GM19193 (cell line): ENCODE data around the gene B4GALT6.

Experiments
- POLR2A ChIP-seq: IDR thresholded peaks from 4 replicates; pipeline ENCODE4 v1.6.1; 2011; ENCODE audit not compliant: insufficient read depth, insufficient read length; ENCODE audit errors: extremely low read depth

Gene B4GALT6

GRCh38 chr18:31697351-31698298, 13.2 kb upstream of the B4GALT6 start:
- TF ChIP-seq POLR2A = no peak

GRCh38 chr18:31695989-31696388, 11.6 kb upstream of the B4GALT6 start:
- TF ChIP-seq POLR2A = no peak

- no peak for TF ChIP-seq POLR2A
Measured at GRCh38 chr18:31694297-31694696, 9.9 kb upstream of the B4GALT6 start.

DNA sequence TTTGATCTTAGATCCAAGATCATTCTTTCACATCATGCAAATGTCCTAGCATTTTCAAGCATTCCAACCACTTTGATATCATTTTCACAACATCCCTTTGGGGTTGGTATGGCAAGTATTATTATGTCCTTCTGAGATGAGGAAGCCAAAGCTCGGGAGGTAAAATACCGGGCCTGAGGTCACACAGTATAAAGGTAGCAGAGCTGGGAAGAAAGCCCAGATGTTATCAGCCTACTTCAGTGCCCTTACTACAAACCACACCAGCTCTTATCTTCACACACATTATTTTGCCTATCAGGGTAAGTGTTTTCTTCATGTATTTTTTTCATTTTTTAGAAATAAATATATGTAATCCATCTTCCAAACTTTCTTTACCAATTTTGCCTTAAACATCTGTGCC, 4.2 kb upstream of the B4GALT6 start:
- no peak for TF ChIP-seq POLR2A

DNA sequence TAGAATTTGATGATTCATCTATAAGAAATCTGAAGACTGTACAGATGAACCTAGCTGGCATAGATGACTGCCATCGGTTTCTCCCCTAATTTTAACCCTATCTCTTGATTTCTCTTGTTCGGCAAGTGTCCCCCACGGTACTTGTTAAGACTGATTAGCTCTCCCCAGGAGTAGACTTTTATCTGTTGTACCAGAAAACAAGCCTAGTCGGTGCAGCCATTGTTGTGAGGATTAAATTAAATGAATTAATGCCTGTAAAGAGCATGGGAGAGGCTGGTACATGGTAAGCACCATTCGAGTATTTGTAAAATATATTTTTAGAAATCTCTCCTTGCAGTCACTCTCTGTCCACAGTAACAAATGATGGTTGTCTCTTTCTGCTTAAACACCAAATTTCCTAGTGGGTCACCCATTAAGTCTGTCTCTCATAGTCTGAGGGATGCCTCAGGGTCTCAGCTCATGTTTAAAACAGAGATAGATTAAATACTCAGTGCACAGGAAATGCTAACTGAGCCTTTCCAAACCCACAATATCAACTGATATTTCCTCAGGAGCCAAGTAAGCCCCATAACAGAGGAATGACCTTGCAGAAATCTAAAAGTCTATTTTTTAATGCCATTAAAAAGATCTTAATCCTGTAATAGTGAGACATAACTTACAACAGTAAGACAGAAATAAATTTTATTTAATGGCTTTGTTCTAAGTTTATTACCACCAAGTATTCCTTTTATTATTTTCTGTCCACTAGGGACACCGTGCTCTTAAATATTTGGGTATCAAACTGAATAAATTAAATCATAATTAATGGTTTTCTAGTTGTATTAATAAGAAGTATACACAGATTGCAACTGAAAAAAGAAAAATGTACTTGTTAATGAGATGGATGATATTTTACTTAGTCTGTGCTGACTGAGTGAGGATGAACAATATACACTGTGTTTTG, 2.9 kb upstream of the B4GALT6 start:
- TF ChIP-seq POLR2A = no peak

DNA sequence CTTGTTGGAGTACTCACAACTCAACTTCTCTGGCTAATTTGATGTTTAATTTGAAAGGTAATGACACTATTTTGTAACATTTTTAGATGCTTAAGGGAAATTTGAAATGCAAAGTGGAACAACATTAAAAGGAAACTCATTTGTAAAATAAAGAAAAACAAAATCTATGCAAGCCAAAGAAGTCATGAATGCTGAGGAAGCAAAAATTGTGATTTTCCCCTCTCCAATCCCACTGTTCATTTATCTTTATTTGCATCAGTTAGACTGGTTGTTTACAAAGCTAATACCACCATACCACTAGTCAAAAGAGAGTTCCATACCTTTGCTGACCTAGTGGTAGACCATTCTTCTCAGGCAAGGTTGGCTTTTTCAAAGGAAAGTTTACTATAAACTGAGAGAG, 2.2 kb upstream of the B4GALT6 start:
- TF ChIP-seq POLR2A = no peak

DNA sequence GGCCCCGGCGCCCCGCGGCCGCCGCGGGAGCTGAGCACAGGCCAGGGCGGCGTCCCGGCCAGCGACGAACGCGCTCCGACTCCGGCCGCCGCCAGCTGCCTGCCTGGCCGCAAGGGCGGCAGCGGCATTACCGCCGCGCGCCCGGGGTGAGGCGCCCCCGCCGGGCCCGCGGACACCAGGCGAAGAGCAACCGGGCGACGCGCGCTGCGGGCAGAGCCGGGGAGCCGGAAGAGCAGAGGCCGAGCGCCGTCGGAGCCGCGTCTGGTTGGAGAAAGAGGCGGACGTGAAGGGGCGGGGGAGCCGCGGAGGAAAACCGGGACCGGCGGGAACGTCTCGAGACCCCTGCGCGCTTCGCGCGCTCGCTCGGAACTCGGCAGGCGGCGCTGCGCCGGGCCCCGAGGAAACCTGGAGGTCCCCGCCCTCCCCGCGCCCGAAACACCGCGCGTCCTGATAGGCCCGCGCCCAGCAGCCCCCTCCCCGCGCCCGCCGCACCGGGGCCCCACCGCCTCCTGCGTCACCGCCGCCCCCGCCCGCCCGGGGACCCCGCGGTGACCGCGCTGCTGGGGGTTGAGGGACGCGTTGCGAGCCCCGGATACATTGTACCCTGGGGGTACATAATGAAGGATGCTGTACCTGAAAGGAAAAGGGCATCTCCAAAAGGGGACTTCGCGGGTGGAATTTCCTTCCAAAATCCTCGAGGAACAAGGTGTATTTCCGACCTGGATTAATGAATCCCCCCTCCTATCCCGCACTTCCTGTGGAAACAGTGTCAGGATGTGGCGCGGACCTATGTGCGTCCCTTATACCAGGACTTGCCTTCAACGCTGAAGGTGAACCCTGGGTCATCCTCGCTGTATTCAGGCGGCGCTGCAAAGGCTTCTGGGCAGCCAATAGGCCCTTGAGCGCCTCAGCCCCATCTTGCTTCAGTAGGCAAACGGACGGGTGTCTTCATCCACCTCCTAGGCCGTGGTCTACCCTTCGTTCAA, 1.0 kb upstream of the B4GALT6 start:
- peak; percentile 77 for TF ChIP-seq POLR2A

DNA sequence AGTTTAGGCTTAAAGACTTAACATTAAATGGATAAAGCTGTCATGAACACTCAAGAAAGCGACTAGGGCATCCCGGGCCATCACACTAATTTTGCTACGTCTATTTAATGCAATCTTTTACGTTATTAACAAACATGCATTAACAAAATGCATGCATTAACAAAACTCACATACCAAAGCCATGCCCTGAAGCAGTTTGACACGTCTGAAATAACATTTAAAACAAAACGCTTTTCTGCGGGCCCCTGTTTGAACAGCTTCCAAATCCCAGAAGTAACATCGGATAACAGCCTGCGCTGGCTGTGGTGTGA, 458 bp downstream of the B4GALT6 start:
- no peak for TF ChIP-seq POLR2A

GRCh38 chr18:31683106-31683505, 1.3 kb downstream of the B4GALT6 start:
- no peak for TF ChIP-seq POLR2A

DNA sequence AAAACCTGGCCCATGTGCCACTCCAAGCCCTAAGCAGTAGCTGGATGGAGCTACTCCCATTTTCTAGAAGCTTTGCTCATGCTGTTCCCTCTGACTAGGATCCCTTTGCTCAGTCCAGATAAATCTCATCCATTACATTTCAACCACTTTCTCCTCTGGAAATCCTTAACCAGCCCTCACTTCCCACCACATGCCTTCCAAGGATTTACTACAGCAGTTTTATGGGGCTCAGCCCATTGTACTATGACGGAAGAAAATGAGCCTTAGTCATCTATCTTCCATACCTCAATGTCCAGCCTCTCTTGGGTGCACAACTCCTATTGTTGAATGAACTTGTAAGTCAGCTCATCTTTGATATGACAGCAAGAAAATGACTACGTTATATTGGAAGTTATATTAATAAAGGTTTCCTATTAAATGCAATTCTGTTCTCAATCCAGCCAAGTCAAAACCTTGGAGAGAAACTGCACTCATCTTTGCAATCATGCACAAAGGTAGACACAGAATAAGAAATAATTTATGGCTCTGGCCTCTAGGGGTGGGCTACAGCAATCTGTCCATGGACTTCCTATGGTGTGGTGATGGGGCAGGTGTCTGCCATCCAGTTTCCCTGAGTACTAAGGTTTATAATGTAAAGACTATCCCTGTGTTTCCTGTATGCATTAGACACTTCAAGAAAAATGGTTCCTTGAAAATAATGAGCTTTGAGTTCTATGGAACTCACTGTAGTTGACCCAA, 3.4 kb downstream of the B4GALT6 start:
- no peak for TF ChIP-seq POLR2A

DNA sequence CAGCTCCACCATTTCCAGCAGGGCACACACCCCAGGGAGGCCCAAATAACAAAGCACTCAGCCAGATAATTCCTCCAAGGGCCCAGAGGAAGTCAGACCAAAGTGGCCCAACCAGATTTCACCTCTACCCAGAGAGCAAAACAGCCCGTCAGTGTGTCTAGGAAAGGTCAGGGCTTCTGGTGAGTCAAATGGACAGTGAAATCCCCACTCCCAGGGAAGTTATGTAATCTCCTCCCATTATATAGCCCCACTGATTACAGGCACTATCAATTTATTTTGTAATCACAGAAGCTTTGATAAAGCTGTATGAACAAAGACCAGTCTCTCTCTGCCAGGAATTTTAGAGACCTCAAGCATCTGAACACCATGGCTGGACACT, 4.0 kb downstream of the B4GALT6 start:
- no peak for TF ChIP-seq POLR2A

DNA sequence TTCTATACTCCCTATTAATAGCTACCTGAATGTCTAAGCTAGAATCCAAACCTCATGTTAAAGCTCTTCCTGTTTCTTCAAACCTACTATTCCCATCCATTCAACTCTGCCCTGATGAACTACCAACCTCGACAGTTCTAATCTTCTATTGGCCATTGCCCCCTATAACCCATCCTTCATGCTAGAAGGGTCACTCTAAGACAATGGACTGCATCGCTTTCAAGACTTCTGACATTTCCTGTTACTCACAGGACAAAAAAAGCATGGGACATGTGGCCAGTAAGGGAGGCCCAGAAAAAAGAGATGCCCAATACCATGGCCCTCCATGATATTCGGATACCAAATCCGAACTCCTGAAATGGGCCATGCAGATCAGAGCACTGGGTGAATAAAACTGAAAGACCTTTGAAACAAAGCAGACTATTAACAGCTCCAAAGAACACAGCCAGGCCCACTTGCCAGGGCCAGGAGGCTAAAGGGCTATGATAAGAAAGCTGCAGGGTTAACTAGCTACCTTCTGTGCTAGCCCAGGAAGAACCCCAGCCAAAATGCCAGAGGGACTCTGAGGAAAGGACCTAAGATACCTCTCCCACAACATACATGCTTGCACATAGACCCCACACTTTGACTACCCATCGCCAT, 4.5 kb downstream of the B4GALT6 start:
- no peak for TF ChIP-seq POLR2A

GRCh38 chr18:31679133-31679742, 5.1 kb downstream of the B4GALT6 start:
- no peak for TF ChIP-seq POLR2A
